ENCODE measurements around the gene APOOL.
"Not testable (repeated sequence)": the region's sequence is repeated elsewhere in the genome, so short reads cannot be mapped to it uniquely, and the experiment has no call there.

The APOOL gene

GRCh38 chrX:85051627-85052026 lies 48.0 kb downstream of the APOOL start:
- DNase-seq: no peak
- Histone ChIP-seq H3K4me1 (peaks cover 0 to 21% (median 0%) of the 10 kb centered on the region in 4 donors), H3K9me3 (no peaks in the 10 kb centered on the region), H3K36me3 (no peaks in the 10 kb centered on the region), H3K4me3 (no peak overlapping the region), H3K27ac (peak overlapping the region; percentile 75), H3K27me3 (no peaks in the 10 kb centered on the region)
- intact Hi-C loops (cut with DNase I; ENCODE audit: low total_unique reads): no loop called here
- TF ChIP-seq, protein P1, sequence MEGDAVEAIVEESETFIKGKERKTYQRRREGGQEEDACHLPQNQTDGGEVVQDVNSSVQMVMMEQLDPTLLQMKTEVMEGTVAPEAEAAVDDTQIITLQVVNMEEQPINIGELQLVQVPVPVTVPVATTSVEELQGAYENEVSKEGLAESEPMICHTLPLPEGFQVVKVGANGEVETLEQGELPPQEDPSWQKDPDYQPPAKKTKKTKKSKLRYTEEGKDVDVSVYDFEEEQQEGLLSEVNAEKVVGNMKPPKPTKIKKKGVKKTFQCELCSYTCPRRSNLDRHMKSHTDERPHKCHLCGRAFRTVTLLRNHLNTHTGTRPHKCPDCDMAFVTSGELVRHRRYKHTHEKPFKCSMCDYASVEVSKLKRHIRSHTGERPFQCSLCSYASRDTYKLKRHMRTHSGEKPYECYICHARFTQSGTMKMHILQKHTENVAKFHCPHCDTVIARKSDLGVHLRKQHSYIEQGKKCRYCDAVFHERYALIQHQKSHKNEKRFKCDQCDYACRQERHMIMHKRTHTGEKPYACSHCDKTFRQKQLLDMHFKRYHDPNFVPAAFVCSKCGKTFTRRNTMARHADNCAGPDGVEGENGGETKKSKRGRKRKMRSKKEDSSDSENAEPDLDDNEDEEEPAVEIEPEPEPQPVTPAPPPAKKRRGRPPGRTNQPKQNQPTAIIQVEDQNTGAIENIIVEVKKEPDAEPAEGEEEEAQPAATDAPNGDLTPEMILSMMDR (IDR thresholded peaks at IDR 0.05): no peak

DNA sequence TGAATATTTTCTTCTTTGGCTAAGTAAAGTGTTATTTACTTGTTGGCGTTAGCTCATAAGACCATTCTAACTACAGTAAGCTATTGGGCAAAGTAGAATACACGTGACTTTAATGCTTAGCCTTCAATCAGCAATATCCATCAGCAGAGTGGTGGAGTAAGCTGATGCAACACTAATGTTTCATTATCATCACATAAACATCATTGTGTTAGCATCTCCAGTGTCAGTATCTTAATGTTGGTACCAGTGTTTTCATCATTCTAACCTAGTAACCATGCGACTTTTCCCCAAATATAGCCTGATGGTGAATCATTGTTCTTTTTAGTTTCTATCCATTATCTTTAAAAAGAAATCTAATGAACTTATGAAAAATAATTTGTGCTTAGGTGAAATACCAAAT lies 48.5 kb downstream of the APOOL start:
- Histone ChIP-seq H3K4me1 (peaks cover 0 to 21% (median 0%) of the 10 kb centered on the region in 4 donors), H3K36me3 (no peaks in the 10 kb centered on the region), H3K27me3 (no peaks in the 10 kb centered on the region), H3K27ac (peak overlapping the region; percentile 75), H3K4me3 (no peak overlapping the region), H3K9me3 (no peaks in the 10 kb centered on the region)
- intact Hi-C loops (cut with DNase I; ENCODE audit: low total_unique reads): no loop called here
- TF ChIP-seq, protein P1 (IDR thresholded peaks at IDR 0.05): no peak
- no peak for DNase-seq

GRCh38 chrX:85052636-85053343 lies 49.1 kb downstream of the APOOL start:
- peaks cover 0 to 21% (median 0%) of the 10 kb centered on the region in 4 donors for H3K4me1 ChIP-seq
- H3K36me3 ChIP-seq: no peaks in the 10 kb centered on the region
- TF ChIP-seq, protein P1 (IDR thresholded peaks at IDR 0.05): peak; percentile 25 to 36
- H3K27ac ChIP-seq: peak overlapping the region; percentile 75
- intact Hi-C loops (cut with DNase I; ENCODE audit: low total_unique reads): no loop called here
- no peak for DNase-seq
- H3K9me3 ChIP-seq: no peaks in the 10 kb centered on the region
- no peak overlapping the region for H3K4me3 ChIP-seq
- H3K27me3 ChIP-seq: no peaks in the 10 kb centered on the region

GRCh38 chrX:85065512-85066198 lies 62.0 kb downstream of the APOOL start:
- Histone ChIP-seq H3K27ac (no peak overlapping the region), H3K27me3 (no peaks in the 10 kb centered on the region), H3K9me3 (no peaks in the 10 kb centered on the region), H3K4me1 (no peaks in the 10 kb centered on the region), H3K36me3 (peaks cover 0 to 7% (median 0%) of the 10 kb centered on the region in 3 donors), H3K4me3 (no peak overlapping the region)
- intact Hi-C loops (cut with DNase I; ENCODE audit: low total_unique reads): no loop called here
- TF ChIP-seq, protein P1 (IDR thresholded peaks at IDR 0.05): no peak
- DNase-seq: no peak

DNA sequence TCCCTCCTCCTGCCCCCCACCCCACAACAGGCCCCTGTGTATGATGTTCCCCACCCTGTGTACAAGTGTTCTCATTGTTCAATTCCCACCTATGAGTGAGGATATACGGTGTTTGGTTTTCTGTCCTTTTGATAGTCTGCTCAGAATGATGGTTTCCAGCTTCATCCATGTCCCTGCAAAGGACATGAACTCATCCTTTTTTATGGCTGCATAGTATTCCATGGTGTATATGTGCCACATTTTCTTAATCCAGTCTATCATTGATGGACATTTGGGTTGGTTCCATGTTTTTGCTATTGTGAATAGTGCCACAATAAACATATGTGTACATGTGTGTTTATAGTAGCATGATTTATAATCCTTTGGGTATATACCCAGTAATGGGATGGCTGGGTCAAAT lies 73.6 kb downstream of the APOOL start:
- H3K4me1 ChIP-seq; H3K27ac ChIP-seq; intact Hi-C loops (cut with DNase I; ENCODE audit: low total_unique reads); DNase-seq; H3K9me3 ChIP-seq; H3K27me3 ChIP-seq; H3K4me3 ChIP-seq: not testable (repeated sequence)
- peaks cover 0 to 24% (median 10%) of the 10 kb centered on the region in 3 donors for H3K36me3 ChIP-seq

DNA sequence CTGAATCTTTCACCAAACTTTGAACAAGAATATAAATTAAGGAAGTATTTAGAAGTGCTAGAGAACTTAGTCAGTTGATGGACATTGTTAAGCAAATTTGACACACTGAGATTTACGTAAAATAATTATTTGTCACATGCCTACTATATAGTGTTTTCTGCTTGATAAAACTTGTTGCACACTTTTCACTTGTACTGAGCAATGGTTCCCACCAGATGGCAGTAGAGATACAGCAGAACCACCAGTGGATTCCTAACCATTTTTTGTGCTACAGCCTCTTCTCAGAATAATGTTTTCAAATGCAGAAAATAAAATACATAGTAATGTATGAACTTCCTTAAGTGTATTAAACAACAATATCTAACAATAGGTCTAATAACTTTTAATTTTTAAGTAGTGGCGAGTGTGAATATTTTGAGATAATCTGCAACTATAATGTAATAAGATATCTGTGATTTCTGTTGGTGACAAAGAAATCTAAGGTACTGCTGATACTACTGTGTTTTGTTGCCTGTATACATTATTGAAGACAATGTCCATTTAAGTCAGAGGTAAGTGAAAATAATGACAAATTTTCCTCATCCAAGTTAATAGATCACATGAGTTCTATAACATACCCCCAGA lies 81.2 kb downstream of the APOOL start:
- DNase-seq: no peak
- H3K27ac ChIP-seq: no peak overlapping the region
- H3K4me1 ChIP-seq: no peaks in the 10 kb centered on the region
- intact Hi-C loops (cut with DNase I; ENCODE audit: low total_unique reads): no loop called here
- no peaks in the 10 kb centered on the region for H3K9me3 ChIP-seq
- H3K27me3 ChIP-seq: no peaks in the 10 kb centered on the region
- TF ChIP-seq, protein P1 (IDR thresholded peaks at IDR 0.05): peak; percentile 35 to 59
- no peak overlapping the region for H3K4me3 ChIP-seq
- H3K36me3 ChIP-seq: peaks cover 0 to 5% (median 4%) of the 10 kb centered on the region in 3 donors

Measured in tibial artery (tissue), 4 donors.